Measurements from ENCODE around the gene VMP1. TPM values are rescaled to one million over a fixed set of nuclear protein-coding genes. Genes with fewer than 3 reads are reported as not detected.
A peak's percentile ranks its signal among the peaks of the same experiment; 100 is the strongest.

Gene VMP1
- total and polyA plus RNA-seq, 2 of the 13 experiments (the other 11 are each of a cell fraction or from before 2014, with no cell fraction given): 186 to 271 TPM

GRCh38 chr17:59707149-59707970 lies at the start of gene VMP1, which contains the start of gene PTRH2 (continued):
- TF ChIP-seq JDP2 (CRISPR knock-in tag; IDR thresholded peaks at IDR 0.05; ENCODE audit: borderline replicate concordance) (no peak), TAF15 (IDR thresholded peaks at IDR 0.05; ENCODE audit: low read depth, low read length, poor library complexity, severe bottlenecking) (no peak), MXD4 (CRISPR knock-in tag; IDR thresholded peaks at IDR 0.05) (peak; percentile 99), SYNCRIP (IDR thresholded peaks at IDR 0.05; ENCODE audit: insufficient read depth, low read depth, low read length) (no peak), PHF8 (CRISPR knock-in tag; IDR thresholded peaks at IDR 0.05) (peak; percentile 74), JUND (CRISPR knock-in tag; IDR thresholded peaks at IDR 0.05) (peak; percentile 55; the same call in 1 of the 2 replicates), ZNF615 (CRISPR knock-in tag; IDR thresholded peaks at IDR 0.05; ENCODE audit: borderline replicate concordance) (no peak), NR0B2 (CRISPR knock-in tag; IDR thresholded peaks at IDR 0.05) (peak; percentile 48; the same call in 1 of the 2 replicates), ZNF136 (CRISPR knock-in tag; IDR thresholded peaks at IDR 0.05; ENCODE audit: low read depth) (peak; percentile 72; the same call in 1 of the 2 replicates), ZNF800 (CRISPR knock-in tag; IDR thresholded peaks at IDR 0.05) (0 out of 2 replicates have a peak, but pooled peaks have one; percentile 4), IKZF5 (CRISPR knock-in tag; IDR thresholded peaks at IDR 0.05) (peak; percentile 70), ZZZ3 (CRISPR knock-in tag; IDR thresholded peaks at IDR 0.05; ENCODE audit: borderline replicate concordance) (no peak; the same call in 1 of the 2 replicates), ZFX (CRISPR knock-in tag; IDR thresholded peaks at IDR 0.05; ENCODE audit: low read depth) (peak; percentile 81), KDM6A (CRISPR knock-in tag; IDR thresholded peaks at IDR 0.05; ENCODE audit: low read depth) (no peak)
- TF ChIP-seq, protein P1, sequence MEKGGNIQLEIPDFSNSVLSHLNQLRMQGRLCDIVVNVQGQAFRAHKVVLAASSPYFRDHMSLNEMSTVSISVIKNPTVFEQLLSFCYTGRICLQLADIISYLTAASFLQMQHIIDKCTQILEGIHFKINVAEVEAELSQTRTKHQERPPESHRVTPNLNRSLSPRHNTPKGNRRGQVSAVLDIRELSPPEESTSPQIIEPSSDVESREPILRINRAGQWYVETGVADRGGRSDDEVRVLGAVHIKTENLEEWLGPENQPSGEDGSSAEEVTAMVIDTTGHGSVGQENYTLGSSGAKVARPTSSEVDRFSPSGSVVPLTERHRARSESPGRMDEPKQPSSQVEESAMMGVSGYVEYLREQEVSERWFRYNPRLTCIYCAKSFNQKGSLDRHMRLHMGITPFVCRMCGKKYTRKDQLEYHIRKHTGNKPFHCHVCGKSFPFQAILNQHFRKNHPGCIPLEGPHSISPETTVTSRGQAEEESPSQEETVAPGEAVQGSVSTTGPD (CRISPR knock-in tag; IDR thresholded peaks at IDR 0.05): 0 out of 2 replicates have a peak, but pooled peaks have one; percentile 29
- TF ChIP-seq, protein P2, sequence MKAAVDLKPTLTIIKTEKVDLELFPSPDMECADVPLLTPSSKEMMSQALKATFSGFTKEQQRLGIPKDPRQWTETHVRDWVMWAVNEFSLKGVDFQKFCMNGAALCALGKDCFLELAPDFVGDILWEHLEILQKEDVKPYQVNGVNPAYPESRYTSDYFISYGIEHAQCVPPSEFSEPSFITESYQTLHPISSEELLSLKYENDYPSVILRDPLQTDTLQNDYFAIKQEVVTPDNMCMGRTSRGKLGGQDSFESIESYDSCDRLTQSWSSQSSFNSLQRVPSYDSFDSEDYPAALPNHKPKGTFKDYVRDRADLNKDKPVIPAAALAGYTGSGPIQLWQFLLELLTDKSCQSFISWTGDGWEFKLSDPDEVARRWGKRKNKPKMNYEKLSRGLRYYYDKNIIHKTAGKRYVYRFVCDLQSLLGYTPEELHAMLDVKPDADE (CRISPR knock-in tag; IDR thresholded peaks at IDR 0.05): no peak
- TF ChIP-seq, protein P3, sequence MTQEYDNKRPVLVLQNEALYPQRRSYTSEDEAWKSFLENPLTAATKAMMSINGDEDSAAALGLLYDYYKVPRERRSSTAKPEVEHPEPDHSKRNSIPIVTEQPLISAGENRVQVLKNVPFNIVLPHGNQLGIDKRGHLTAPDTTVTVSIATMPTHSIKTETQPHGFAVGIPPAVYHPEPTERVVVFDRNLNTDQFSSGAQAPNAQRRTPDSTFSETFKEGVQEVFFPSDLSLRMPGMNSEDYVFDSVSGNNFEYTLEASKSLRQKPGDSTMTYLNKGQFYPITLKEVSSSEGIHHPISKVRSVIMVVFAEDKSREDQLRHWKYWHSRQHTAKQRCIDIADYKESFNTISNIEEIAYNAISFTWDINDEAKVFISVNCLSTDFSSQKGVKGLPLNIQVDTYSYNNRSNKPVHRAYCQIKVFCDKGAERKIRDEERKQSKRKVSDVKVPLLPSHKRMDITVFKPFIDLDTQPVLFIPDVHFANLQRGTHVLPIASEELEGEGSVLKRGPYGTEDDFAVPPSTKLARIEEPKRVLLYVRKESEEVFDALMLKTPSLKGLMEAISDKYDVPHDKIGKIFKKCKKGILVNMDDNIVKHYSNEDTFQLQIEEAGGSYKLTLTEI (CRISPR knock-in tag; conservative IDR thresholded peaks at IDR 0.05): no peak
- TF ChIP-seq, protein P4, sequence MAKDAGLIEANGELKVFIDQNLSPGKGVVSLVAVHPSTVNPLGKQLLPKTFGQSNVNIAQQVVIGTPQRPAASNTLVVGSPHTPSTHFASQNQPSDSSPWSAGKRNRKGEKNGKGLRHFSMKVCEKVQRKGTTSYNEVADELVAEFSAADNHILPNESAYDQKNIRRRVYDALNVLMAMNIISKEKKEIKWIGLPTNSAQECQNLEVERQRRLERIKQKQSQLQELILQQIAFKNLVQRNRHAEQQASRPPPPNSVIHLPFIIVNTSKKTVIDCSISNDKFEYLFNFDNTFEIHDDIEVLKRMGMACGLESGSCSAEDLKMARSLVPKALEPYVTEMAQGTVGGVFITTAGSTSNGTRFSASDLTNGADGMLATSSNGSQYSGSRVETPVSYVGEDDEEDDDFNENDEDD (CRISPR knock-in tag; IDR thresholded peaks at IDR 0.05; ENCODE audit: borderline replicate concordance): peak; percentile 82; the same call in 1 of the 2 replicates
